Astrocyte (in vitro differentiated cells and primary cell): ENCODE results near the gene C11orf24. TPM values are rescaled to one million over a fixed set of nuclear protein-coding genes. Genes with fewer than 3 reads are reported as not detected.

Experiments used
- DNase-seq: peaks from one replicate; pipeline ENCODE4 v3.0.0-alpha.2; 2010; ENCODE audit warnings: low read depth
- FAIRE-seq: peaks from 2 replicates; lab custom pipeline; 2011; peaks lifted over from hg19 to GRCh38; lab: Jason Lieb, UNC
- H2AFZ ChIP-seq: 2 replicates; pipeline ENCODE4 v1.6.0; 2012; ENCODE audit warnings: low read depth, low read length, inconsistent platforms
- H3K27ac ChIP-seq: 2 replicates; pipeline ENCODE4 v1.5.1; 2011; ENCODE audit warnings: low read depth, low read length, inconsistent platforms
- H3K27me3 ChIP-seq: 2 replicates; pipeline ENCODE4 v1.6.0; 2011; ENCODE audit warnings: low read length, inconsistent platforms; ENCODE audit not compliant: insufficient read depth
- H3K36me3 ChIP-seq: 2 replicates; pipeline ENCODE4 v1.5.1; 2011; ENCODE audit warnings: low read length, inconsistent platforms; ENCODE audit not compliant: insufficient read depth
- H3K4me1 ChIP-seq: 2 replicates; pipeline ENCODE4 v1.5.1; 2011; ENCODE audit warnings: low read length, inconsistent platforms; ENCODE audit not compliant: insufficient read depth
- H3K4me2 ChIP-seq: 2 replicates; pipeline ENCODE4 v1.6.0; 2012; ENCODE audit warnings: low read length, inconsistent platforms
- H3K4me3 ChIP-seq: 2 replicates; pipeline ENCODE4 v1.5.1; 2011; ENCODE audit warnings: low read depth, mild to moderate bottlenecking, low read length, inconsistent platforms; ENCODE audit not compliant: insufficient read depth
- H3K79me2 ChIP-seq: 2 replicates; pipeline ENCODE4 v1.6.0; 2012; ENCODE audit warnings: mild to moderate bottlenecking, low read length, inconsistent platforms; ENCODE audit not compliant: insufficient read depth
- H3K9ac ChIP-seq: 2 replicates; pipeline ENCODE4 v1.6.0; 2012; ENCODE audit warnings: mild to moderate bottlenecking, low read length, inconsistent platforms
- H3K9me3 ChIP-seq: 2 replicates; pipeline ENCODE4 v1.5.1; 2012; ENCODE audit warnings: low read depth, mild to moderate bottlenecking, low read length, inconsistent platforms; ENCODE audit not compliant: insufficient read depth
- H4K20me1 ChIP-seq: 2 replicates; pipeline ENCODE4 v1.6.0; 2012; ENCODE audit warnings: low read length, inconsistent platforms; ENCODE audit not compliant: insufficient read depth
- H3K27ac Mint-ChIP-seq: one replicate; pipeline ENCODE4 v1.8.0; 2021; ENCODE audit warnings: mild to moderate bottlenecking, mixed read lengths; ENCODE audit not compliant: unreplicated experiment
- H3K27me3 Mint-ChIP-seq: one replicate; pipeline ENCODE4 v1.8.0; 2021; ENCODE audit warnings: low read depth, mixed read lengths; ENCODE audit not compliant: unreplicated experiment
- H3K36me3 Mint-ChIP-seq: one replicate; pipeline ENCODE4 v1.8.0; 2021; ENCODE audit warnings: low read depth, mixed read lengths; ENCODE audit not compliant: unreplicated experiment
- H3K4me1 Mint-ChIP-seq: one replicate; pipeline ENCODE4 v1.8.0; 2021; ENCODE audit warnings: low read depth, mixed read lengths; ENCODE audit not compliant: unreplicated experiment
- H3K4me3 Mint-ChIP-seq: one replicate; pipeline ENCODE4 v1.8.0; 2021; ENCODE audit warnings: mild to moderate bottlenecking, moderate library complexity, mixed read lengths; ENCODE audit not compliant: unreplicated experiment
- H3K9me3 Mint-ChIP-seq: one replicate; pipeline ENCODE4 v1.8.0; 2021; ENCODE audit warnings: mild to moderate bottlenecking, mixed read lengths; ENCODE audit not compliant: unreplicated experiment
- EZH2 ChIP-seq: IDR thresholded peaks from 2 replicates; pipeline ENCODE4 v1.6.1; 2012; ENCODE audit warnings: mild to moderate bottlenecking, low read length, inconsistent platforms; ENCODE audit not compliant: insufficient read depth
- total RNA-seq: library from RNA; stranded (reverse); gene quantifications from 2 replicates; pipeline ENCODE4 v1.2.1, GENCODE V29; 2021
- TF ChIP-seq, protein P1 (sequence below): IDR thresholded peaks from 2 replicates; pipeline ENCODE4 v1.5.1; 2011; ENCODE audit warnings: low read depth, mild to moderate bottlenecking, inconsistent platforms, low read length, moderate library complexity; ENCODE audit not compliant: insufficient read depth

The C11orf24 gene
- total RNA-seq, 1 donor from 2014 or later = 79.8 TPM

DNA sequence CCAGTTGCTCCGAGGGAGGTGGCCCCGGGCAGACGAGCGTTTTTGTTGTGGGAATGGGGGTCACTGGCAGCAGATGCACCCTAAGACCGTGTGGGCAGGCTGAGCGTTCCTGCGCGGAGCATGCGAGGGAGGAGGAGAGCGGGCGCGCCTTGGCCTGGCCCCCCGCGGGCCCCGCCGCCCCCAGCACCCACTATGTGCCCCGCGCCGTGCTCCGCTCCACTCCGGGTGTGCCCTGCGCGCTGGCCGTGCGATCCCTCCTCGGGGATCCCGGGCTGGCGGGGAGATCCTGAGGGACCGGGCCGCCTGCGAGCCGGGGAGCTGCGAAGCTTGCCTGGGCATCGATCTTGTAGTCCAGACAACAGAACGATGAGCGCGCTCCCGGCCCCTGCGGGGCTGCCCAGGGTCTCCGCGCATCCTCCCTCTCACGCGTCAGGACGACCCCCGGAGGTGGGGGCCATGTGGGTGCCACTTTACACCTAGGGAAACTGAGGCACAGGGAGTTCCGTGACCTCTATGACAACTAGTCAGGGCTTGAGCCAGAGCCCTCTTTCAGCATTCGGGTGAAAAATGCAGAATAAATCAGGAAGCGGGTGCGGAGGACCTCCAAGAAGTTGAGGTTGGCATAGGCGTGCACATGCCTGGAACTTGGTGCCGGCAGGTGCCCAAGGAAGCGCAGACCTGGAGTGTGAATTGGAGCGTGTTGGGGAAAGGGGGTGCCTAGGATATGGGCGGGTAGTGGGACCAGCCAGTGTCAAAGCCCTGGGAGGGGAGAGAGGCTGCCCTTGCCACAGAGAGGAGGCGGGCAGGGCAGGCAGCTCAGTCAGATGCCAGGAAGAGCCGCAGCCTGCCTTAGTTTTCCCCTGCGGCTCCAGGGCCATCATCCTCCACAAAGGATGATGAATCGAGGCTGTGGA, 57.3 kb downstream of the C11orf24 start:
- H2AFZ ChIP-seq = peak overlapping the region; percentile 89
- TF ChIP-seq, protein P1, sequence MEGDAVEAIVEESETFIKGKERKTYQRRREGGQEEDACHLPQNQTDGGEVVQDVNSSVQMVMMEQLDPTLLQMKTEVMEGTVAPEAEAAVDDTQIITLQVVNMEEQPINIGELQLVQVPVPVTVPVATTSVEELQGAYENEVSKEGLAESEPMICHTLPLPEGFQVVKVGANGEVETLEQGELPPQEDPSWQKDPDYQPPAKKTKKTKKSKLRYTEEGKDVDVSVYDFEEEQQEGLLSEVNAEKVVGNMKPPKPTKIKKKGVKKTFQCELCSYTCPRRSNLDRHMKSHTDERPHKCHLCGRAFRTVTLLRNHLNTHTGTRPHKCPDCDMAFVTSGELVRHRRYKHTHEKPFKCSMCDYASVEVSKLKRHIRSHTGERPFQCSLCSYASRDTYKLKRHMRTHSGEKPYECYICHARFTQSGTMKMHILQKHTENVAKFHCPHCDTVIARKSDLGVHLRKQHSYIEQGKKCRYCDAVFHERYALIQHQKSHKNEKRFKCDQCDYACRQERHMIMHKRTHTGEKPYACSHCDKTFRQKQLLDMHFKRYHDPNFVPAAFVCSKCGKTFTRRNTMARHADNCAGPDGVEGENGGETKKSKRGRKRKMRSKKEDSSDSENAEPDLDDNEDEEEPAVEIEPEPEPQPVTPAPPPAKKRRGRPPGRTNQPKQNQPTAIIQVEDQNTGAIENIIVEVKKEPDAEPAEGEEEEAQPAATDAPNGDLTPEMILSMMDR = no peak
- no peak for TF ChIP-seq EZH2
- DNase-seq = no peak

GRCh38 chr11:68213555-68214172, 58.1 kb downstream of the C11orf24 start:
- Histone ChIP-seq H3K27me3 (peaks cover 8% of the 10 kb centered on the region), H3K4me1 (peaks cover 15% of the 10 kb centered on the region), H3K4me2 (peak overlapping the region; percentile 97), H2AFZ (peak overlapping the region; percentile 89), H3K9me3 (no peaks in the 10 kb centered on the region), H3K79me2 (peaks cover 40% of the 10 kb centered on the region), H3K9ac (peak overlapping the region; percentile 92), H3K4me3 (peak overlapping the region; percentile 73), H3K27ac (peak overlapping the region; percentile 94), H4K20me1 (peaks cover 39% of the 10 kb centered on the region), H3K36me3 (no peaks in the 10 kb centered on the region)
- peaks cover 15% of the 10 kb centered on the region for H3K4me1 Mint-ChIP-seq
- peak; percentile 96 for DNase-seq
- peaks cover 6% of the 10 kb centered on the region for H3K27me3 Mint-ChIP-seq
- H3K27ac Mint-ChIP-seq = no peak overlapping the region
- no peaks in the 10 kb centered on the region for H3K36me3 Mint-ChIP-seq
- TF ChIP-seq, protein P1 = no peak
- no peak for TF ChIP-seq EZH2
- H3K9me3 Mint-ChIP-seq = no peaks in the 10 kb centered on the region
- H3K4me3 Mint-ChIP-seq = peak overlapping the region; percentile 74
- no peak for FAIRE-seq

More for the DNA sequence above, 57.3 kb downstream of the C11orf24 start:
- H3K4me3 ChIP-seq = peak overlapping the region; percentile 73
- peaks cover 8% of the 10 kb centered on the region for H3K27me3 ChIP-seq
- no peaks in the 10 kb centered on the region for H3K36me3 Mint-ChIP-seq
- peaks cover 32% of the 10 kb centered on the region for H3K79me2 ChIP-seq
- peaks cover 32% of the 10 kb centered on the region for H4K20me1 ChIP-seq
- peak overlapping the region; percentile 69 for H3K27ac Mint-ChIP-seq
- no peak for FAIRE-seq
- H3K36me3 ChIP-seq = no peaks in the 10 kb centered on the region
- peak overlapping the region; percentile 92 for H3K9ac ChIP-seq
- peak overlapping the region; percentile 94 for H3K27ac ChIP-seq
- peak overlapping the region; percentile 97 for H3K4me2 ChIP-seq
- no peaks in the 10 kb centered on the region for H3K9me3 ChIP-seq
- H3K4me3 Mint-ChIP-seq = peak overlapping the region; percentile 74
- H3K4me1 Mint-ChIP-seq = peaks cover 11% of the 10 kb centered on the region
- H3K27me3 Mint-ChIP-seq = peaks cover 6% of the 10 kb centered on the region
- H3K4me1 ChIP-seq = peaks cover 12% of the 10 kb centered on the region
- H3K9me3 Mint-ChIP-seq = no peaks in the 10 kb centered on the region
